HG03571 (cell line): ENCODE data around the gene CENPQ.

Source experiments
- ATAC-seq: cut with Tn5 transposase; IDR thresholded peaks from one replicate; pipeline ENCODE4 v1.9.1; 2021; ENCODE audit not compliant: unreplicated experiment

CENPQ gene

DNA sequence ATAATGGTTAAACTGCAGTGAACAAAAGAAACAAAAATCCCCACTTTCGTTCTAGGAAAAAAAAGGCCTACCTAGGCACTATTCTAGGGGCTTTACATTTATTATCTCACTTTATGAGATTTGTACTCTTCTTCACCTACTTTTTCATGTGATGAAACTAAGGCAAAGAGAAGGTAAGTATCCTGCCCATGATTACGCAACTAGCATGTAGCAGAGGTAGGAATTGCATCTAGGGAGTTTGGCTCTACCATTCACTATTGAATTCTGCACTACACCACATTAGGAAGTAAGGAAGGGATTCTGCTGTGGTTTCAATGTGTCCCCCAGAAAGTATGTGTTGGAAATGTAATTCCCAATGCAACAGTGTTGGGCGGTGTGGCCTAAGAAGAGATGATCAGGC lies 75.9 kb downstream of the CENPQ start:
- ATAC-seq, result no peak

DNA sequence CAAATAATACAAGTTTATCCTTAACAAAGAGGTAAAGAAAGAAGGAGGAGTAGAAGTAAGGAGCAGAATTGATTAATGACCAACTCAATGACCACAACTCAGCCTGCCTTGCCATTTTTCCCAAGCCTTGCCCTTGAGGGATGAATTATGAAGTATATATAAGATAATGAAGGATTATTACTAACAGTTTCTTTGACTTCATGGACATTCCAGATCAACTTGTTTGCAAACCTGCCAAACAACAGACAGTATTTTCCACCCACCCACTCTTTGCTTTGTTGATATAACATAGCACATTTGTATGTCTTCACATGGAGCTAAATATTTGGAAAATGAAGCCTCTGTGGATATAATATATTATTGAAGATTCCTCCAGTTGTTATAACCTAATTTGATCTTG lies 77.4 kb downstream of the CENPQ start:
- ATAC-seq, result no peak

DNA sequence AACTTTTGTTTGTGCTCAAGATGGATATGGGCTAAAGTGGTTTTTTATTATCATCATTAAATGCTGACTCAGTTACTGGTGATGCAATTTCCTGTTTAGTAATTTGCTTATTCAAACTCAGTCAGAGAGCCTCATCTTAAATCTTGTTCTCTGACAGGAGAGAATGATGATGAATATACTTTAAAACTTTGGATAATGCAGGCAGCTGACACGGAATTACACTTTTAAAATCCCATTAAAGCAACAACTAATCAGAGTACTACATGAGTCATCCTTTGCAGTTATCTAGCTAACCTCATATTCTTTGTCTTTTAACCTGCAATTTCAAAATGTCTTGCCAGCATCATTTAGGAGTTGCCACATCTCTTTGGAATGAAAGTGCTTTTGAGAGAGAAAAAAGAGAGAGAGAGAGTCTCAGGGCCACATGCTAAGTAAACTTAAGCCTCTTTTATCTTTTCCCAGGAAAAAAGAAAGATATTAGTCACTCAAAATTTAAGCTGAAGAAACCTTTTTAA lies 78.1 kb downstream of the CENPQ start:
- ATAC-seq, result no peak

DNA sequence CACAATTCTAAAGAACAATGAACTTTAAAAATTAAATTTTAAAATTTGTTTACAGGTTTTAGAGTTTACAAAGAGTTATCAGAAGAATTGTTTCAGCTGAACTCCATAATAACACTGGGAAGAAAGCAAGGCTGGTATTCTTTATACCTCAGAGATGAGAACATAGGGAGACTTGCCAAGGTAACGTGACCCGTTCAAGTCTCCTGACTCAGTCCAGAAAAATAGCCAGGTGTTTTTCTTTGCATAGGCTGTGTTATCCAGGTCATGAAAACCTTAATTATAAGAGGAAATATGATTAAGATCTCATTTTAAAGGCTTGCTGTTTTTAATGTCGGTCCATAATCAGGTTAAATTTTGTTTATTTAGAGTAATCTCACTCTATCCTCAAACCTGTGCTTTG lies 78.8 kb downstream of the CENPQ start:
- no peak for ATAC-seq
